Neural cell (in vitro differentiated cells): ENCODE results near the gene MSMB. TPM values are rescaled to one million over a fixed set of nuclear protein-coding genes. Genes with fewer than 3 reads are reported as not detected.

Experiments
- H2AFZ ChIP-seq: fragments of 200-600, 300-800 bp; sonication (generic), shearing (Covaris generic); 2 replicates; pipeline ENCODE4 v1.6.0; 2014; ENCODE audit warnings: low read depth, mild to moderate bottlenecking, antibody characterized with exemption, low read length, moderate library complexity
- H3F3A ChIP-seq: fragments of 200-600 bp; shearing (Covaris generic); 2 replicates; pipeline ENCODE4 v1.6.1; 2016; ENCODE audit warnings: mild to moderate bottlenecking, moderate library complexity, mixed read lengths, antibody characterized with exemption, low read length; ENCODE audit not compliant: insufficient read depth, poor library complexity, severe bottlenecking
- H3K27ac ChIP-seq: fragments of 200-600, 300-800 bp; sonication (generic), shearing (Covaris generic); 2 replicates; pipeline ENCODE4 v1.5.1; 2014; ENCODE audit warnings: mild to moderate bottlenecking, low read length, moderate library complexity
- H3K27me3 ChIP-seq: fragments of 300-800, 200-600 bp; sonication (generic), shearing (Covaris generic); 2 replicates; pipeline ENCODE4 v1.6.0; 2014; ENCODE audit warnings: mild to moderate bottlenecking, low read depth, low read length, moderate library complexity; ENCODE audit not compliant: insufficient read depth
- H3K36me3 ChIP-seq: fragments of 300-800, 200-600 bp; sonication (generic), shearing (Covaris generic); 2 replicates; pipeline ENCODE4 v1.5.1; 2014; ENCODE audit warnings: mild to moderate bottlenecking, antibody characterized with exemption, low read length, moderate library complexity; ENCODE audit not compliant: insufficient read depth
- H3K4me2 ChIP-seq: fragments of 300-800, 200-600 bp; sonication (generic), shearing (Covaris generic); 2 replicates; pipeline ENCODE4 v1.6.0; 2014; ENCODE audit warnings: mild to moderate bottlenecking, low read length
- H3K4me3 ChIP-seq: fragments of 300-800, 200-600 bp; sonication (generic), shearing (Covaris generic); 2 replicates; pipeline ENCODE4 v1.5.1; 2014; ENCODE audit warnings: mild to moderate bottlenecking, low read length, moderate library complexity
- H3K79me2 ChIP-seq: fragments of 200-600 bp; shearing (Covaris generic); replicated peaks from 2 replicates; pipeline ENCODE4 v1.6.0; 2014; ENCODE audit warnings: mild to moderate bottlenecking, low read length, moderate library complexity; ENCODE audit not compliant: insufficient read depth
- H3K9ac ChIP-seq: fragments of 300-800, 200-600 bp; sonication (generic), shearing (Covaris generic); 2 replicates; pipeline ENCODE4 v1.6.1; 2016; ENCODE audit warnings: mild to moderate bottlenecking, low read length, mixed read lengths
- H3K9me2 ChIP-seq: fragments of 200-600 bp; shearing (Covaris generic); 2 replicates; pipeline ENCODE4 v1.6.1; 2016; ENCODE audit warnings: mild to moderate bottlenecking, low read length, mixed read lengths; ENCODE audit not compliant: insufficient read depth
- H3K9me3 ChIP-seq: fragments of 200-600, 300-800 bp; sonication (generic), shearing (Covaris generic); 2 replicates; pipeline ENCODE4 v1.6.1; 2016; ENCODE audit warnings: mild to moderate bottlenecking, mixed run types, low read length, moderate library complexity, mixed read lengths
- H4K20me1 ChIP-seq: fragments of 200-600 bp; shearing (Covaris generic); 2 replicates; pipeline ENCODE4 v1.6.1; 2016; ENCODE audit warnings: mild to moderate bottlenecking, mixed run types; ENCODE audit not compliant: insufficient read depth
- EP300 ChIP-seq: fragments of 450-650 bp; conservative IDR thresholded peaks from 2 replicates; pipeline ENCODE4 v1.6.1; 2014; ENCODE audit warnings: antibody characterized with exemption, mild to moderate bottlenecking, moderate library complexity; ENCODE audit not compliant: poor library complexity, severe bottlenecking
- EZH2 ChIP-seq: fragments of 200-600, 300-800 bp; shearing (Covaris generic), sonication (generic); IDR thresholded peaks from 2 replicates; pipeline ENCODE4 v1.6.1; 2014; ENCODE audit warnings: antibody characterized with exemption, low read length, borderline replicate concordance, mild to moderate bottlenecking; ENCODE audit not compliant: insufficient read depth, poor library complexity, severe bottlenecking
- MXI1 ChIP-seq: fragments of 450-650 bp; conservative IDR thresholded peaks from 2 replicates; pipeline ENCODE4 v1.6.1; 2014; ENCODE audit warnings: antibody characterized with exemption, mild to moderate bottlenecking; ENCODE audit not compliant: poor library complexity, severe bottlenecking
- POLR2AphosphoS5 ChIP-seq: IDR thresholded peaks from 2 replicates; pipeline ENCODE4 v1.6.1; 2012
- RAD21 ChIP-seq: fragments of 450-650 bp; conservative IDR thresholded peaks from 2 replicates; pipeline ENCODE4 v1.6.1; 2014; ENCODE audit warnings: antibody characterized with exemption, mild to moderate bottlenecking, moderate library complexity
- SMC3 ChIP-seq: fragments of 450-650 bp; conservative IDR thresholded peaks from 2 replicates; pipeline ENCODE4 v1.6.1; 2014; ENCODE audit warnings: antibody characterized with exemption, mild to moderate bottlenecking, moderate library complexity; ENCODE audit not compliant: poor library complexity
- TAF1 ChIP-seq: IDR thresholded peaks from 2 replicates; pipeline ENCODE4 v1.6.1; 2012; ENCODE audit warnings: low read depth
- polyA plus RNA-seq: library from polyadenylated mRNA; depleted of rRNA; stranded (reverse); fragments of >200 nt; gene quantifications from 2 replicates; pipeline ENCODE4 v1.2.3, GENCODE V29; 2014
- TF ChIP-seq, protein P1 (sequence below): IDR thresholded peaks from 2 replicates; pipeline ENCODE4 v1.6.1; 2012; ENCODE audit warnings: borderline replicate concordance
- TF ChIP-seq, protein P2 (sequence below): fragments of 450-650 bp; IDR thresholded peaks from 2 replicates; pipeline ENCODE4 v1.5.1; 2014; ENCODE audit warnings: antibody characterized with exemption, mild to moderate bottlenecking, moderate library complexity; ENCODE audit not compliant: poor library complexity, severe bottlenecking

Gene MSMB
- polyA plus RNA-seq, 1 donor from 2014 or later: not detected

DNA sequence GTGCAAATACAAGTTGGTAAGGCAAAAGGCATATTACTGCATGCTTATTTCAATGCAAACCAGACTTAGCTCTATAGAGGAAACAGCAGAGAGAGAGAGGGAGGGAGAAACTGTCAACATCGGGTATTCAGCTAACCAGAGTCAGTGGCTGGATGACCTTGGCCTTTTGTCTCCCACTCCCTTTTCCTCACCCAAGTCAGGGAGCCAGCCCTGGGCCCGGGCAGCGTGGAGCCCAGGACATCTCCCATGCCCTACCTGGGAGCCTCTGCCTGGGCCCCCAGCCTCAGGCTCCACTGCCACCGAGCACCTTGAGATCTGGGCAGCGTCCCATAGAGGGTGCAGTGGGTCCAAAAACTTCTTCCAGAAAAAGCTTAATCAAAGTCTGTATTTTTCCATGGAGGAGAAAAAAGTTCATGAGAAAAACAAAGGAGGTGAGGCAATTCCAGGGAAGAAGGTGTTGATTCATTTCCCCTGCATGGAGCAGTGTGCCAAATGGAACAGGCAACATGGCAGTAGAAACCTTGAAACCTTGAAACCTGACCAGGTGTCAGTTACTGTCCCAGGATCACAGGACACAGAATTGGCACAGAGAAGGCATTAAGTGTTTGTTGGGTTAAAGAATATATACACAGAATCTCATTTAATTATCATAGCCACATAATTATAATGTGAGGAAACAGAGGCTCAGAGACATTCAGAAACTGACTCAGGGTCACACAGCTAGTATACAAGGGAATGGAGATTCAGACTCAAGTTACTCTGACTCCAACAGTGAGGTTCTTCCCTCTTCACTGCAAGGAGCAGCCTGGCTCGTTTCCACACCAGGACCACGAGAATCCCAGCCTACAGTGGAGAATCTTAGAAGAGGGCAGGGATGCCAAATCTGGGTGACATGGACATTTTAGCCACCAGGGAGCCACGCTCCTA lies 9.9 kb downstream of the MSMB start:
- TF ChIP-seq MXI1 (no peak), TAF1 (no peak), EZH2 (no peak), SMC3 (no peak), EP300 (no peak), POLR2AphosphoS5 (no peak), RAD21 (no peak)
- TF ChIP-seq, protein P1, sequence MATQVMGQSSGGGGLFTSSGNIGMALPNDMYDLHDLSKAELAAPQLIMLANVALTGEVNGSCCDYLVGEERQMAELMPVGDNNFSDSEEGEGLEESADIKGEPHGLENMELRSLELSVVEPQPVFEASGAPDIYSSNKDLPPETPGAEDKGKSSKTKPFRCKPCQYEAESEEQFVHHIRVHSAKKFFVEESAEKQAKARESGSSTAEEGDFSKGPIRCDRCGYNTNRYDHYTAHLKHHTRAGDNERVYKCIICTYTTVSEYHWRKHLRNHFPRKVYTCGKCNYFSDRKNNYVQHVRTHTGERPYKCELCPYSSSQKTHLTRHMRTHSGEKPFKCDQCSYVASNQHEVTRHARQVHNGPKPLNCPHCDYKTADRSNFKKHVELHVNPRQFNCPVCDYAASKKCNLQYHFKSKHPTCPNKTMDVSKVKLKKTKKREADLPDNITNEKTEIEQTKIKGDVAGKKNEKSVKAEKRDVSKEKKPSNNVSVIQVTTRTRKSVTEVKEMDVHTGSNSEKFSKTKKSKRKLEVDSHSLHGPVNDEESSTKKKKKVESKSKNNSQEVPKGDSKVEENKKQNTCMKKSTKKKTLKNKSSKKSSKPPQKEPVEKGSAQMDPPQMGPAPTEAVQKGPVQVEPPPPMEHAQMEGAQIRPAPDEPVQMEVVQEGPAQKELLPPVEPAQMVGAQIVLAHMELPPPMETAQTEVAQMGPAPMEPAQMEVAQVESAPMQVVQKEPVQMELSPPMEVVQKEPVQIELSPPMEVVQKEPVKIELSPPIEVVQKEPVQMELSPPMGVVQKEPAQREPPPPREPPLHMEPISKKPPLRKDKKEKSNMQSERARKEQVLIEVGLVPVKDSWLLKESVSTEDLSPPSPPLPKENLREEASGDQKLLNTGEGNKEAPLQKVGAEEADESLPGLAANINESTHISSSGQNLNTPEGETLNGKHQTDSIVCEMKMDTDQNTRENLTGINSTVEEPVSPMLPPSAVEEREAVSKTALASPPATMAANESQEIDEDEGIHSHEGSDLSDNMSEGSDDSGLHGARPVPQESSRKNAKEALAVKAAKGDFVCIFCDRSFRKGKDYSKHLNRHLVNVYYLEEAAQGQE: no peak
- TF ChIP-seq, protein P2, sequence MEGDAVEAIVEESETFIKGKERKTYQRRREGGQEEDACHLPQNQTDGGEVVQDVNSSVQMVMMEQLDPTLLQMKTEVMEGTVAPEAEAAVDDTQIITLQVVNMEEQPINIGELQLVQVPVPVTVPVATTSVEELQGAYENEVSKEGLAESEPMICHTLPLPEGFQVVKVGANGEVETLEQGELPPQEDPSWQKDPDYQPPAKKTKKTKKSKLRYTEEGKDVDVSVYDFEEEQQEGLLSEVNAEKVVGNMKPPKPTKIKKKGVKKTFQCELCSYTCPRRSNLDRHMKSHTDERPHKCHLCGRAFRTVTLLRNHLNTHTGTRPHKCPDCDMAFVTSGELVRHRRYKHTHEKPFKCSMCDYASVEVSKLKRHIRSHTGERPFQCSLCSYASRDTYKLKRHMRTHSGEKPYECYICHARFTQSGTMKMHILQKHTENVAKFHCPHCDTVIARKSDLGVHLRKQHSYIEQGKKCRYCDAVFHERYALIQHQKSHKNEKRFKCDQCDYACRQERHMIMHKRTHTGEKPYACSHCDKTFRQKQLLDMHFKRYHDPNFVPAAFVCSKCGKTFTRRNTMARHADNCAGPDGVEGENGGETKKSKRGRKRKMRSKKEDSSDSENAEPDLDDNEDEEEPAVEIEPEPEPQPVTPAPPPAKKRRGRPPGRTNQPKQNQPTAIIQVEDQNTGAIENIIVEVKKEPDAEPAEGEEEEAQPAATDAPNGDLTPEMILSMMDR: no peak
- no peaks in the 10 kb centered on the region for H4K20me1 ChIP-seq
- H3K79me2 ChIP-seq: no peaks in the 10 kb centered on the region
- no peaks in the 10 kb centered on the region for H3K36me3 ChIP-seq
- no peaks in the 10 kb centered on the region for H3K9me2 ChIP-seq
- H2AFZ ChIP-seq: no peak overlapping the region
- no peak overlapping the region for H3K4me2 ChIP-seq
- H3K27me3 ChIP-seq: no peaks in the 10 kb centered on the region
- no peaks in the 10 kb centered on the region for H3F3A ChIP-seq
- no peak overlapping the region for H3K4me3 ChIP-seq
- H3K9me3 ChIP-seq: no peaks in the 10 kb centered on the region
- H3K27ac ChIP-seq: no peak overlapping the region
- no peak overlapping the region for H3K9ac ChIP-seq

DNA sequence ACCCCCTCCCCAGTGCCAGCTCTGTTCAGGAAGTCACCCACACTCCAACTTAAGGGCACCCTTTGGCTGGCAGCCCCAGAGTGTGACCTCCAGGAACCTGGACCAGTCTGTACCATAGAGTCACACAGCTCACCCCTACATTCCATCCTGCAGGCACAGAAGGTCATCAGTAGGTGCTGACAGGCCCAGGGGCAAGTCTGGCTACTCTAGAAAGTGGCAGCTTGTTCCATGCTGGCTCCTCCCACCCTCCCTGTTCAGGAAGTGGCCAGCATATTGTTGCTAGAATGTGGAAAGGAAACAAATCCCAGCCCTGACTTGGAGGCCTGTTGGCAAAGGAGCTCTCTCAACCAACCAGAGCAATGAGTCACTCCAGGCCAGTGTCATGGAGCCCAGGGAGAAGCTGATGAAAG lies 12.5 kb downstream of the MSMB start:
- Histone ChIP-seq H3K79me2 (peaks cover 16% of the 10 kb centered on the region), H3F3A (no peaks in the 10 kb centered on the region), H3K4me2 (no peak overlapping the region), H3K9me3 (no peaks in the 10 kb centered on the region), H4K20me1 (no peaks in the 10 kb centered on the region), H2AFZ (no peak overlapping the region), H3K9me2 (no peaks in the 10 kb centered on the region), H3K27ac (no peak overlapping the region), H3K9ac (no peak overlapping the region), H3K4me3 (no peak overlapping the region), H3K36me3 (no peaks in the 10 kb centered on the region), H3K27me3 (no peaks in the 10 kb centered on the region)
- TF ChIP-seq SMC3: no peak
- TF ChIP-seq, protein P2: no peak
- TF ChIP-seq TAF1: no peak
- TF ChIP-seq EP300: no peak
- TF ChIP-seq, protein P1: no peak
- no peak for TF ChIP-seq RAD21
- TF ChIP-seq POLR2AphosphoS5: no peak
- no peak for TF ChIP-seq EZH2
- no peak for TF ChIP-seq MXI1
